GM12872 (cell line): Measurements from ENCODE around the gene TMEM121.

Source experiments
- TF ChIP-seq, protein P1 (sequence below): IDR thresholded peaks from 3 replicates; pipeline ENCODE4 v1.5.1; 2011; ENCODE audit warnings: low read depth, mild to moderate bottlenecking, low read length, moderate library complexity; ENCODE audit not compliant: insufficient read depth

Gene TMEM121

DNA sequence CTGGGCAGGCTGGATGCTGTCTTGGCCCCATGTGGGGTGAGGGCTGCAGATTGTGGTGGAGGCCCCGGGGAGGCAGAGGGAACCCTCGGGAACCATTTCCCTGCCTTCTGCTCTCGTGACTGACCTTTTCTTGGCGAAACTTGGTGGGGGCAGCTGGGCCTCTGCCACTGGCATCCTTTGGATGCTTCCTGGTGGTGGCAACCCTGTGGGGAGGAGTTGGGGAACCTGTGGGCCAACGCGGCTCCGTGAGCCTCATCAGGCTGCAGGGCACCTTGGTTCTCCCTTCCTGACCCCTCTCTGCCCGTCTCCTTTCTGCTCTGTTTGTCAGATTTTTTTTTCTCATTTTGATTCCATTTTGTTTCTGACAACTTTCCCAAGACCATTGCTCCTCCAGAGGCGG, 14.4 kb downstream of the TMEM121 start:
- TF ChIP-seq, protein P1, sequence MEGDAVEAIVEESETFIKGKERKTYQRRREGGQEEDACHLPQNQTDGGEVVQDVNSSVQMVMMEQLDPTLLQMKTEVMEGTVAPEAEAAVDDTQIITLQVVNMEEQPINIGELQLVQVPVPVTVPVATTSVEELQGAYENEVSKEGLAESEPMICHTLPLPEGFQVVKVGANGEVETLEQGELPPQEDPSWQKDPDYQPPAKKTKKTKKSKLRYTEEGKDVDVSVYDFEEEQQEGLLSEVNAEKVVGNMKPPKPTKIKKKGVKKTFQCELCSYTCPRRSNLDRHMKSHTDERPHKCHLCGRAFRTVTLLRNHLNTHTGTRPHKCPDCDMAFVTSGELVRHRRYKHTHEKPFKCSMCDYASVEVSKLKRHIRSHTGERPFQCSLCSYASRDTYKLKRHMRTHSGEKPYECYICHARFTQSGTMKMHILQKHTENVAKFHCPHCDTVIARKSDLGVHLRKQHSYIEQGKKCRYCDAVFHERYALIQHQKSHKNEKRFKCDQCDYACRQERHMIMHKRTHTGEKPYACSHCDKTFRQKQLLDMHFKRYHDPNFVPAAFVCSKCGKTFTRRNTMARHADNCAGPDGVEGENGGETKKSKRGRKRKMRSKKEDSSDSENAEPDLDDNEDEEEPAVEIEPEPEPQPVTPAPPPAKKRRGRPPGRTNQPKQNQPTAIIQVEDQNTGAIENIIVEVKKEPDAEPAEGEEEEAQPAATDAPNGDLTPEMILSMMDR = no peak

DNA sequence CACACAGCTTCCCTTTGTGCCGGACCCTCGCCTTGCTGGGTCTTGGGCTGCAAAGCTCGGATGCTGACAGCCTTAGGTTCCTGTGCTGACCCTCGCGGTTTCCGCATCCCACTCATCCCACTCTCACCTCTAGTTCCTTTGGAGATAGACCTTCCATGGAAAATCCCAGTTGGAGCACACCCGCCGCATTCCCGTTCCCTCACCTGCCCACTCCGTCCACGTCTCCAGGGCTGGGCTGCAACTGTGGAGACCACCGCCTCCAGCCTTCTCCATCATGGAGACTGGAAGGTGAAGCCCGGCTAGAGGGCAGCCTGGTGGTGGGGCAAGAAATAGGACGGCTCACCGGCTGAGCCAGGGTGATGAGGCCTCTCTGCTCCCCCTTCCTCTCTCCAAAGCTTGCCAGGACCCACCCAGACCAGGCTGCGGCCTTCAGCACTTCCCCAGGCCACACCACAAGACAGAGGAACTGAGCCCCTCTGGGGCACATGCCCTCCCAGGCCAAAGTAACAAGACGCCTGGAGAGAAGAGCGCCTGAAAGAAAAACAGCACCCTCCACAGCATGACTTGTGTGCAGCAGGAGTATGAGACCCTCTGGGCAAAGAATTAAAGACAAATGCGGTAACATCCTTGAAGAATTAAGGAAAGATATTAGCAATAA, 15.0 kb downstream of the TMEM121 start:
- TF ChIP-seq, protein P1 = no peak

DNA sequence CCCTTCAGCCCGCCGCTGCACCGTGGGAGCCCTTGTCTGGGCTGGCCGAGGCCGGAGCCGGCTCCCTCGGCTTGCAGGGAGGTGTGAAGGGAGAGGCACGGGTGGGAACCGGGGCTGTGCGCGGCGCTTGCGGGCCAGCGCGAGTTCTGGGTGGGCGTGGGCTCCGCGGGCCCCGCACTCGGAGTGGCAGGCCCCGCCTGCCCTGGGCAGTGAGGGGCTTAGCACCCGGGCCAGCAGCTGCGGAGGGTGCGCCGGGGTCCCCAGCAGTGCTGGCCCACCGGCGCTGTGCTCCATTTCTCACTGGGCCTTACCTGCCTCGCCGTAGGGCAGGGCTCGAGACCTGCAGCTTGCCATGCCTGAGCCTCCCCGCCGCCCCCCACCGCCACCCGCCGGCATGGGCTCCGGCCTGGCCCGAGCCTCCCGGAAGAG, 21.4 kb downstream of the TMEM121 start:
- TF ChIP-seq, protein P1 = no peak

DNA sequence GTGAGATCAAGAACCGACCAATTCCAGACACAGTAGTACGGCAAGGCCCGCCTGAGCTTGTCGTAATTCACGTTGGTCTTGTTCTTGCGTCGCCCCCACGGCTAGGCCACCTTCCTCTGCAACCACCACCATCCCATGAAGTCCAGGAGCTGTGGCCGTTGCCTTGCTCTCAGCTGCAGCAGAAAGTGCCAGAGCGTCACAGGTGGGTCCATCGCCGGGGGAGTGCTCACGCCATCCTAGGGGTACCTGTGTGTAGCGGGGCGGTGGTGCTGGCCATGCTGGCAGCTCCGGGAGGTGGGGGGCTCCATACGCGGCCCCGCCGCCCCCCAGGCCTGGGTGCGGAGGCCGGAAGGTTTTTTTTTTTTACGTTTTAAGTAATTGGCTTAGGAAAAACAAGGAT, 23.1 kb downstream of the TMEM121 start:
- TF ChIP-seq, protein P1 = no peak

DNA sequence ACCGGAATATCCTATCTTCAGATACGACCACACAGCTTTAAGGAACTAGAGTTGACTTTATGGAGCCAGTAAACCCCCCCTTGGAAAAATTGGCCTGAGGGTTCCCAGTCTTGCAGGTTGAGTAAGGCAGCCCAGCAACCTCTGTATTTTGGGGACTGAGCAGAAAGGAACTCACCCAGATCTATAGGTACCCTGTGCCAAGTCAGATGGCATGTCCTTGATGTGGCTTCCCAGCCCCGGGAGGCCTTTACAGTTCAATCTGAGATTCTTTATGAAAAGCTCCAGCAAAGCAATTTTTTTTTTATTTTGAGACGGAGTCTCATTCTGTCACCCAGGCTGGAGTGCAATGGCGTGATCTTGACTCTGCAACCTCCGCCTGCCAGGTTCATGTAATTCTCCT, 27.6 kb downstream of the TMEM121 start:
- TF ChIP-seq, protein P1 = no peak

DNA sequence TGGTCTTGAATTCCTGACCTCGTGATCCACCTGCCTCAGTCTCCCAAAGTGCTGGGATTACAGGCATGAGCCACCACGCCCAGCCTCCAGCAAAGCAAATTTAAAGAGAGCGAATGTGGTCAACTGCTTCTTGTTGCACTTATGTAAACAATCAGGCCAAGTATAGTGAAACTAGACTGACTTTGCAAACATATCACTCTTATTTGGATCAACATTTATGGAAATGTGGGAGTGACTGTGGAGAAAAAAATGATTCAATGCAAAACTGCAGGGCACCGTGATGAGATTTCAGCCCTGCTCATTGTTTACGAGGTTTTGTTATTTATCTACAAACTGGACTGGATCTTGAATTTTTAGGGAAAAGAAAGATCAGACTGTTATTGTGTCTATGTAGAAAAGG, 28.1 kb downstream of the TMEM121 start:
- TF ChIP-seq, protein P1 = no peak

DNA sequence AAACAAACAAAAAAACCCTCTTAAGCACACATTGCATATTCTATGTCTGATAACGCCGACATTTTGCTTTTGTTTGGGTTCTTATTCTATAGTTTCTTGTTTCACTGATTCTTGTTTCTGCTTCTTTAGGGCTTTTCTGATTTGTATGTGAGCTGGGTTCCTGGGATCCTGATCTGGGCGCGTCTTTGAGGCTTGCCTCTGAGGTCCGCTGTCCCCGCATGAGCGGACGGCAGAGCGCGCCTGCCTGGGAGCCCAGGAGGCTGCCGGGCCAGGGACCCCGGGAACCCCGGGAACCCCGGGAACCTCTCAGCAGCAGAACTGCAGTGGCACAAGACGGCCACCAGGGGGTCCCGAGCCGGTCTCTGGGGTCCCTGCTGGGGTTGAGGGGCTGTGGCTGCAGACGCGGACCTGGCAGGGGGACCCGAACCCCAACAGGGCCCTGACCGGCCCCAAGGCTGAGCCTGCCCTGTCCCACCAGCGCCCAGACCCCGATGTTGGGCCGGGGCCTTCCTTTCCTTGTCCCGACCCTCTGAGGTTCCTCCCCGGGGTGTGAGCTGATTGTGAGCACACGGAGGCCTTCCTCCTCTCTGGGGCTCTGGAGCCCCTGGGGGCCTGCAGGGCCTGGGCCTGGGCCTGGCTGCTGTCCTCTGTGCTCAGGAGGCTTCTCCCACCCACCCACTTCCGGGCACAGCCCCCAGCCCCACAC, 32.2 kb downstream of the TMEM121 start:
- TF ChIP-seq, protein P1 = peak; percentile 35; the same call in 2 of the 3 replicates
